SHP77 (cell line): ENCODE measurements around the gene NPTXR.
"Not testable (repeated sequence)": the region's sequence is repeated elsewhere in the genome, so short reads cannot be mapped to it uniquely, and the experiment has no call there.

ENCODE experiments used
- DNase-seq, 2 experiments: peaks; one replicate each; lab custom pipeline; 2025; lab: John Stamatoyannopoulos, UW

Gene NPTXR

GRCh38 chr22:38831166-38831945, 12.5 kb downstream of the NPTXR start:
- no peak for DNase-seq

GRCh38 chr22:38830845-38831108, 13.1 kb downstream of the NPTXR start:
- no peak for DNase-seq

- DNase-seq, result no peak
These were observed 13.6 kb downstream of the NPTXR start for GRCh38 chr22:38830026-38830844.

GRCh38 chr22:38829485-38829884, 14.3 kb downstream of the NPTXR start:
- DNase-seq, result no peak

- no peak for DNase-seq
These were observed 15.1 kb downstream of the NPTXR start for GRCh38 chr22:38828616-38829205.

GRCh38 chr22:38828191-38828590, 15.6 kb downstream of the NPTXR start:
- peak; percentile 30 to 64 for DNase-seq

GRCh38 chr22:38827510-38827909, 16.3 kb downstream of the NPTXR start:
- DNase-seq, result no peak

GRCh38 chr22:38826801-38827200, 17.0 kb downstream of the NPTXR start:
- no peak for DNase-seq

GRCh38 chr22:38826386-38826785, 17.4 kb downstream of the NPTXR start:
- no peak for DNase-seq

GRCh38 chr22:38824585-38824984, 19.2 kb downstream of the NPTXR start:
- no peak for DNase-seq

- no peak for DNase-seq
These were observed 20.2 kb downstream of the NPTXR start for GRCh38 chr22:38823637-38824036.

GRCh38 chr22:38823076-38823475, 20.8 kb downstream of the NPTXR start:
- no peak for DNase-seq

GRCh38 chr22:38820020-38820419, 23.8 kb downstream of the NPTXR start:
- DNase-seq, result no peak

- DNase-seq, result no peak
These were observed 24.4 kb downstream of the NPTXR start for GRCh38 chr22:38819387-38819940.

- DNase-seq, result no peak
These were observed 26.6 kb downstream of the NPTXR start for GRCh38 chr22:38817196-38817595.

GRCh38 chr22:38815842-38816241, 28.0 kb downstream of the NPTXR start:
- DNase-seq, result no peak

GRCh38 chr22:38811241-38811640, 32.6 kb downstream of the NPTXR start:
- DNase-seq, result no peak

- DNase-seq, result not testable (repeated sequence)
These were observed 38.7 kb downstream of the NPTXR start for GRCh38 chr22:38805041-38805593.

GRCh38 chr22:38802671-38803121, 41.1 kb downstream of the NPTXR start:
- no peak for DNase-seq

GRCh38 chr22:38799265-38800002, 44.4 kb downstream of the NPTXR start:
- DNase-seq, result no peak

- DNase-seq, result no peak
These were observed 45.3 kb downstream of the NPTXR start for GRCh38 chr22:38798496-38798895.
